SK-N-MC (cell line): ENCODE data around the gene ATP5ME.

Experiments
- DNase-seq: peaks from one replicate; pipeline ENCODE4 v3.0.0-alpha.2; 2011; ENCODE audit warnings: low read depth, low spot score
- H3K27ac ChIP-seq: fragments of 200-600 bp; sonication (generic); 2 replicates; pipeline ENCODE4 v1.5.1; 2016; ENCODE audit warnings: mixed run types
- H3K36me3 ChIP-seq: fragments of 200-600 bp; sonication (generic); 2 replicates; pipeline ENCODE4 v1.6.1; 2017; ENCODE audit warnings: antibody characterized with exemption, low read length, mixed read lengths; ENCODE audit not compliant: insufficient read depth
- H3K4me3 ChIP-seq: fragments of 200-600 bp; sonication (generic); 2 replicates; pipeline ENCODE4 v1.5.1; 2016
- H3K9ac ChIP-seq: fragments of 200-600 bp; sonication (generic); 2 replicates; pipeline ENCODE4 v1.8.0; 2017; ENCODE audit warnings: mixed run types, mixed read lengths; ENCODE audit not compliant: insufficient read length
- H3K9me3 ChIP-seq: fragments of 200-600 bp; sonication (generic); 2 replicates; pipeline ENCODE4 v1.6.1; 2017; ENCODE audit warnings: low read depth, mild to moderate bottlenecking, antibody characterized with exemption, low read length, moderate library complexity, mixed read lengths
- EZH2 ChIP-seq: fragments of 200-600 bp; sonication (generic); IDR thresholded peaks from one replicate; pipeline ENCODE4 v1.6.1; 2017; ENCODE audit warnings: antibody characterized with exemption
- FOXP2 ChIP-seq: optimal IDR thresholded peaks from 2 replicates; pipeline ENCODE3; 2011; ENCODE audit warnings: mild to moderate bottlenecking, moderate library complexity; ENCODE audit not compliant: insufficient read depth; ENCODE audit errors: extremely low read length, control extremely low read depth
- POLR2AphosphoS5 ChIP-seq: IDR thresholded peaks from 2 replicates; pipeline ENCODE4 v1.6.1; 2012; ENCODE audit warnings: mild to moderate bottlenecking, low read depth, low read length, borderline replicate concordance

ATP5ME gene

DNA sequence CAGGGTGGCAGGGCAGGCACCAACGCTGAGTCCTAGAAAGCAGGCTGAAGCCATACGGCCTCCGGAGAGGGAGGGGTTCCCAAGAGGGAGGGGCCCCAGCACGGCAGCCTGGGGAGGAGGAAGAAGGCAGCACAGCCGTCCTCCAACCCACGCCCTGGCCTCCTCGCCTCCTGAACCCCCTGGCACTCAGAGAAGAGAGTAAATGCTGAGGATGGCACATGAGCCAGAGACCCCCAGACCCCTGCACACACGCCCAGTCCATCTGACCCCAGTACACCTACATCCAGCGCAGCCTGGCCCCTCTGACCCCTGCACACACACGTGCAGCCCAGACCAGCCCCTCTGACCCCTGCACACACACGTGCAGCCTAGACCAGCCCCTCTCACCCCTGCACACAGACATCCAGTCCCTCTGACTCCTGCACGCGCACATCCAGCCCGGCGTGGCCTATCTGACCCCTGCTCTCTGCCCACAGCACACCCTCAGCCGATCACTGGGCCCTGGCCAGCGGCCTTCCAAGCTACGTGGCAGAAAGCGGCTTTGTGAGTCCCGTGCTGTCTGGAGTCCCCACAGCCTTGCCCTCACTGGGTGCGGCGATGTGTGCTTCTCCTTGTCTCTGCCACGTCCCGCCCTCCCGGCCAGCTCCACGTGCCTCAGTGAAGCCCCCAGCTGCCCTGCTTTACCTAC, 18.5 kb downstream of the ATP5ME start:
- Histone ChIP-seq H3K9ac (no peak overlapping the region), H3K4me3 (no peak overlapping the region), H3K27ac (no peak overlapping the region), H3K36me3 (no peaks in the 10 kb centered on the region), H3K9me3 (no peaks in the 10 kb centered on the region)
- TF ChIP-seq POLR2AphosphoS5 (no peak), FOXP2 (no peak), EZH2 (no peak)
- DNase-seq, result no peak

DNA sequence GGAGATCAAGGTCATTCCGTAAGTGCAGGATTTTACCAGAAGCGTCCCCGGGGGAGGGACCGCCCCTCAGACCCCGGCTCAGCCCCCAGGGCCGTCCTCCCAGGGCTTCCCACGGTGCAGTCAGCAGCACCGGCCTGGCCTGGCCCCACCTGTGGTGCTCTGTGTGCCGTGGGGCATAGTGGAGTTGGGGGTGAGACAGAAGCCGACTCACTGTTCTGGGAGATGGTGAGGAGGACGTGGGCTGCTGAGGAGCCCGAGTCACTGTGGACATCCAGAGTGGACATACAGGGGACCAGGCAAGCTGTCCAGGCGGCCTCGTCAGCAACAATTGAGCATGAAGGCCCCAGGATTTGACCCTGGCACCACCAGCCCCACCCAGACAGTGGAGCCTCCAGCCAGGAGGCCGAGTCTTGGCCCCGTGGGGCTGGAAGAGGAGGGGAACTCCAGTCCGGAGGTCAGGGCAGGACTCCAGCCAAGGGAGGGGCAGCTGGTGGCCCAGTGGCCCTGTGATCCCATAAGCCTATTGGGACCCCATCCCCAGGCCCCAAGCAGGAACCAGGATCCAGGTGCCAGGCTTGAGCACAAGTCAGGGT, 19.1 kb downstream of the ATP5ME start:
- no peak for DNase-seq
- H3K36me3 ChIP-seq, result no peaks in the 10 kb centered on the region
- H3K4me3 ChIP-seq, result no peak overlapping the region
- no peaks in the 10 kb centered on the region for H3K9me3 ChIP-seq
- no peak overlapping the region for H3K27ac ChIP-seq
- TF ChIP-seq POLR2AphosphoS5 (no peak), FOXP2 (no peak), EZH2 (no peak)
- no peak overlapping the region for H3K9ac ChIP-seq

DNA sequence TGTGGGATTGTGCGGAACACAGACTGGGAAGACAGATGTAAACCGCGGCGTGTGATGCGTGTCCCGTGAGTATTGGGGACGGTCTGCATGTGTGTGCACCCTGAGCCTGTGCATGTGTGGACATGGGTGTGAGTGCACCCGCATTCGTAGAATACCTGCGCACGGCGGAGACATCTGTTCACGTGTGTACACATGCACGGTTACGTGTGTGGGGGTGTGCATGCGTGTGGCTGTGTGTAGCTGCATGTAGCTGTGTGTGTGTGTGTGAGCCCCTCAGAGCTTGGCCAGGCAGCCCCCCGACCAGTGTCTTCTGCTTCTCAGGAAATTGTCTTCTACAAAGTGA, 19.6 kb downstream of the ATP5ME start:
- H3K36me3 ChIP-seq, result no peaks in the 10 kb centered on the region
- H3K9ac ChIP-seq, result no peak overlapping the region
- TF ChIP-seq POLR2AphosphoS5 (no peak), EZH2 (no peak), FOXP2 (no peak)

DNA sequence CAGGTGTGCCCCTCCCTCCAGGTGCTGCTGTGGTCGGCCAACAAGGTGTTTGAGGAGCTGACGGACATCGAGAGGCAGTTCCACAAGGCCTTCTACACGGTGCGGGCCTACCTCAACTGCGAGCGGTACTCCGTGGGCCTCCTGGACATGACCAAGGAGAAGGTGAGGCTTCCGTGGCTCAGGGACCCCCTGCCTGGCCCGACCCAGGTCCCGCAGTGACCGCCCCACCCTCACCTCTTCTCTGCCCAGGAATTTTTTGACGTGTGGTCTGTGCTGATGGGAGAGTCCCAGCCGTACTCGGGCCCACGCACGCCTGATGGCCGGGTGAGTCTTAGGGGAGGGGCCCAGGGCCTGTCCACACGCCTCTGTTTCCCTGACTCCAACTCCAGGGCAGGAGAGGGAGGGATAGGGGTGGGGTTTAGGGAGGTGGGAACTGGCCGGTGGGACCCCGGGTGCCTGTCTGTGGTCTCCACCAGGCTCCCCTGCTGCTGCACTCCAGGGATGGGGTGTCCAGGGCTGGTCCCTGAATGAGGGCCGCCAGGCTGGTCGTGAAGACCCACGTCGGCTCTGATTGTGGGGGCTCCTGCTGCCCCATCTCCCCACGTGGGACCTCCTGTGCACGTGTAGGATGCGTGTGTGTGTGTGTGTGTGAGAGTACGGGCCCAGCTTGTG, 20.1 kb downstream of the ATP5ME start:
- TF ChIP-seq POLR2AphosphoS5, result no peak
- TF ChIP-seq EZH2, result no peak
- H3K4me3 ChIP-seq, result no peak overlapping the region

More for the DNA sequence above, 19.6 kb downstream of the ATP5ME start:
- H3K4me3 ChIP-seq, result no peak overlapping the region
- no peaks in the 10 kb centered on the region for H3K9me3 ChIP-seq
- H3K27ac ChIP-seq, result no peak overlapping the region
- DNase-seq, result no peak

DNA sequence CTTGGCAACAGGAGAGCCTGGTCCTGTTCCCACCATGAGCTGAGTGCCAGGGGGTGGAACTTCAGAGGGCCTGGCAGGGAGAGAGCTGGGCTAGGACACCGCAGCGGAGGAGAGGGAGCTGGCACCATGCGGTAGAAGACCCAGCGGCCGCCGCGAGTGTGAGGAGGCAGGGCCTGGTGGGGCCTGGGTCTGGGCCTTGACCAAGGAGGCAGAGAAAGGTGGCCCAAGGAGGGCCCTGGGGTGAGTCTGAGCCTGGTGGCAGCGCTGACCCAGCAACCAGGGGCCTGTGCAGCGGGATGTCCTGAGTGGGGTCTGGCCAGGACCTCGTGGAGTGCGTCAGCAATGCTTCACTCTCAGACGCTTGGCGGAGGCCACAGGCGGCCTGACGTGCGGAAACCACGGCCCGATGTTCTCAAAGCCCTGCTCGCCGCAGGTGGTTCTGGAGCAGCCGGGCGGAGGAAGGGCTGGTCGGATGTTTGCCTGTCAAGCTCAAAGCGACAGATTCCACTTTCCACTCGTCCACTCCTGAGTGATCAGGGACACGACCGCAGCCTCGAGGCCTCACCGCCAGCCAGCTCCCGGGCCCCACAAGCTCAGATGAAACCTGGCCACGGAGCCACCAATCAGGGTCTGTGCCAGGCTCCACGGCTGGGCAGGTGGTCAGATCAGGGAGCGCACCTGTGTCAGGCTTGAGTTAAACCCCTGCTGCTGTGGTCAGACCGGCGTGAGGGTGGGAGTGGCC, 20.8 kb downstream of the ATP5ME start:
- TF ChIP-seq EZH2 (no peak), POLR2AphosphoS5 (no peak), FOXP2 (no peak)
- H3K36me3 ChIP-seq, result no peaks in the 10 kb centered on the region
- H3K9ac ChIP-seq, result no peak overlapping the region
- H3K27ac ChIP-seq, result no peak overlapping the region
- H3K4me3 ChIP-seq, result no peak overlapping the region
- no peaks in the 10 kb centered on the region for H3K9me3 ChIP-seq
- no peak for DNase-seq

More for the DNA sequence above, 20.1 kb downstream of the ATP5ME start:
- H3K27ac ChIP-seq, result no peak overlapping the region
- DNase-seq, result no peak
- no peaks in the 10 kb centered on the region for H3K9me3 ChIP-seq
- no peaks in the 10 kb centered on the region for H3K36me3 ChIP-seq
- no peak overlapping the region for H3K9ac ChIP-seq

DNA sequence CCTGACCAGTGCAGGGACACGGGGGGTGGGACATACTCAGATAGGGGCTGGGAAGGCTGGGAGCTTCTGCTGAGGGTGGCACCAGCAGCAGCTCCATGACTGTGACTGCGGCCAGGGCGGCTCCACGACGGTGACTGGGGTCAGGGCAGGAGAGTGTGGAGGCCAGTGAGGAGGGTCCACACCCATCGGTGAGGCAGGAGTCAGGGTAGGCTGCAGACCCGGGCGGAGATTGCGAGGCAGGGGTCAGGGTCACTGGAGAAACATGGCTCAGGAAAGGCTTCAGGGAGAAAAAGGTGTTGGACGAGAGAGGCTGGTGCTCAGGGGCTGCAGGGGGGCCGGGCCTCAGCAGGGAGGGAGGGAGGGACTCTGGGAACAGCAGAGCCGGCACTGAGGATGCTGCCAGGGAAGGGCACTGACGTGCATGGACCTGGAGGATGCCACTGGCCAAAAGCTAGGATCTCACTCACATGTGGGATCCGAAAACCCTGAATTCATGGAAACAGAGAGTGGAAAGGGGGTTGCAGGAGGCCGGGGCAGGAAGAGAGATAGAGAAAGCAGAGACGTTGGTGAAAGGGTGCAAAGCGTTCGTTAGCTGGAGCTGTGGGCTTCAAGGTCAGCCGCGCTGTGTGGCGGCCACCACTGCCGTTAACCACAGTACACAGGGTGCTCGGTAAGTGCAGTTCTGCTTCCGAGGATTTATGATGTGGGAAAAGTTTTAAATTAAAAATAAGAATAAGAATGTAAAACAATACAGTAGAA, 22.0 kb downstream of the ATP5ME start:
- DNase-seq, result no peak
- TF ChIP-seq EZH2, result no peak
- TF ChIP-seq POLR2AphosphoS5, result no peak
- TF ChIP-seq FOXP2, result no peak

DNA sequence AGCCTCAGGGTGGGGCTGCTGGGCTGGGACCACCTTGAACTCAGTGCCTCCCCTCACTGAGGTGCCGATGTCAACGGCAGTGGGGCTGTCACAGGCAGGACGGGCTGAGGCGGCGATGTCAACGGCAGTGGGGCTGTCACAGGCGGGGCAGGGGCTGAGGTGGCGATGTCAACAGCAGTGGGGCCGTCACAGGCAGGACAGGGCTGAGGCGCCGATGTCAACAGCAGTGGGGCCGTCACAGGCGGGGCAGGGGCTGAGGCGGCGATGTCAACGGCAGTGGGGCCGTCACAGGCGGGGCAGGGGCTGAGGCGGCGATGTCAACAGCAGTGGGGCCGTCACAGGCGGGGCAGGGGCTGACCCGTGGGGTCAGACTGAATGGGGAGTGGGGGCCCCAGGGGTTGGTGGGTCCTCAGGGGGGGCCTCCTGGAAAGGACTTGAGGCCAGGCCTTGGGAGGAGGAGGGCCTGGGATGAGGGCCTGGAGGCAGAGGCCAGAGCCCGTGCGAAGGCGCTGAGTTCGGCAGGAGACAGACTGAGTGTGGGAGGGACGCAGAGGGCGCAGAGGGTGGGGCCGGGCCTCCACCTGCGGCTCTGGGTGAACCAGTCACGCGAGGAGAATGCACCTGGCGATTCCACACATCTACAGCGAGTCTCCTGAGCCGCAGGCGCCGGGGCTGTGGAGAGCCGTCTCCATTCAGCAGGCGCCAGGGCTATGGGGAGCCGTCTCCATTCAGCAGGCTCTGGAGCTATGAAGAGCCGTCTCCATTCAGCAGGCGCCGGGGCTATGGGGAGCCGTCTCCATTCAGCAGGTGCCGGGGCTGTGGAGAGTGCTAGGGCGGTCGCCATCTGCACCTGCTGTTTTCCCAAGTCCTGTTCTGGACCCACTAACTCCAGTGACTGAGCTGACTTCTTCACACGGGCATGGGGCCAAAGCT, 22.9 kb downstream of the ATP5ME start:
- TF ChIP-seq FOXP2, result no peak
- TF ChIP-seq EZH2, result no peak
- TF ChIP-seq POLR2AphosphoS5, result no peak
- Histone ChIP-seq H3K9me3 (no peaks in the 10 kb centered on the region), H3K9ac (no peak overlapping the region), H3K36me3 (no peaks in the 10 kb centered on the region), H3K4me3 (no peak overlapping the region), H3K27ac (no peak overlapping the region)
- DNase-seq, result no peak

More for the DNA sequence above, 22.0 kb downstream of the ATP5ME start:
- Histone ChIP-seq H3K9me3 (no peaks in the 10 kb centered on the region), H3K27ac (no peak overlapping the region), H3K4me3 (no peak overlapping the region), H3K9ac (no peak overlapping the region), H3K36me3 (no peaks in the 10 kb centered on the region)
